SK-N-MC (cell line): ENCODE results near the gene DNAL4.

ENCODE experiments used
- EZH2 ChIP-seq: fragments of 200-600 bp; sonication (generic); IDR thresholded peaks from one replicate; pipeline ENCODE4 v1.6.1; 2017; ENCODE audit warnings: antibody characterized with exemption
- POLR2AphosphoS5 ChIP-seq: IDR thresholded peaks from 2 replicates; pipeline ENCODE4 v1.6.1; 2012; ENCODE audit warnings: mild to moderate bottlenecking, low read depth, low read length, borderline replicate concordance

DNA sequence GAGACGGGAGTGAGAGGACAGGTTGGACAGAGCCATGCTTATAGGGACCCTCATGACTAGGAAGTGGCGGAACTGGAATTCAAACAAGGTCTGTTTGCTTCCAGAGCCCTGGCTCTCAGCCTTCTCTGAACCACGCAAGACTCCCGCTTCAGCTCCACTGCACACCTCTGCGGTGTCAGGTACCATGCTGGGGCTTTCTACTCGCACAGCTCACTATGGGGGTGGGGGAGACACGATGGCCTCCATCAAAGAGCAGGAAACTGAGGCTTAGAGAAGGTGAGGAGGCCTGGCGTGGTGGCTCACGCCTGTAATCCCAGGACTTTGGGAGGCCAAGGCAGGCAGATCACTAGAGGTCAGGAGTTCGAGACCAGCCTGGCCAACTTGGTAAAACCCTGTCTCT lies 52.4 kb downstream of the DNAL4 start:
- TF ChIP-seq EZH2 (no peak), POLR2AphosphoS5 (no peak)
